HG03520 (cell line): ENCODE data around the gene ZNHIT2.
"Not testable (repeated sequence)": the region's sequence is repeated elsewhere in the genome, so short reads cannot be mapped to it uniquely, and the experiment has no call there.

Experiments
- ATAC-seq: cut with Tn5 transposase; IDR thresholded peaks from one replicate; pipeline ENCODE4 v1.9.1; 2021; ENCODE audit warnings: mild to moderate bottlenecking, moderate library complexity; ENCODE audit not compliant: unreplicated experiment

ZNHIT2 gene

GRCh38 chr11:65121447-65121864, 4.0 kb upstream of the ZNHIT2 start:
- no peak for ATAC-seq

GRCh38 chr11:65120831-65121230, 3.3 kb upstream of the ZNHIT2 start:
- no peak for ATAC-seq

- no peak for ATAC-seq
Measured at GRCh38 chr11:65119670-65119995, 2.1 kb upstream of the ZNHIT2 start.

- ATAC-seq, result not testable (repeated sequence)
Measured at GRCh38 chr11:65118891-65119669, 1.6 kb upstream of the ZNHIT2 start.

- no peak for ATAC-seq
Measured at GRCh38 chr11:65118097-65118837, 766 bp upstream of the ZNHIT2 start.

GRCh38 chr11:65116370-65117205, 913 bp downstream of the ZNHIT2 start:
- no peak for ATAC-seq

GRCh38 chr11:65115361-65116082, 2.0 kb downstream of the ZNHIT2 start:
- no peak for ATAC-seq

- no peak for ATAC-seq
Measured at GRCh38 chr11:65114538-65115171, 2.8 kb downstream of the ZNHIT2 start.

- ATAC-seq, result no peak
Measured at GRCh38 chr11:65113839-65114238, 3.7 kb downstream of the ZNHIT2 start.

GRCh38 chr11:65113361-65113756, 4.1 kb downstream of the ZNHIT2 start:
- ATAC-seq, result no peak

- ATAC-seq, result no peak
Measured at GRCh38 chr11:65112546-65113360, 4.7 kb downstream of the ZNHIT2 start.

- ATAC-seq, result peak; percentile 53
Measured at GRCh38 chr11:65111744-65112545, 5.6 kb downstream of the ZNHIT2 start, which contains the start of gene TM7SF2. TSS of gene TM7SF2 (plus strand) at chr11:65111872. CDS start at chr11:65112016, 144 bp downstream.

- ATAC-seq, result no peak
Measured at GRCh38 chr11:65111159-65111743, 6.2 kb downstream of the ZNHIT2 start.

- ATAC-seq, result peak; percentile 33
Measured at GRCh38 chr11:65110354-65110861, 7.1 kb downstream of the ZNHIT2 start.

GRCh38 chr11:65109231-65110198, 8.0 kb downstream of the ZNHIT2 start:
- no peak for ATAC-seq

- no peak for ATAC-seq
Measured at GRCh38 chr11:65108469-65109123, 8.9 kb downstream of the ZNHIT2 start.
